Activated CD8-positive, alpha-beta memory T cell treated with anti-CD3 and anti-CD28 coated beads for 1 hour (primary cell): Measurements from ENCODE around the gene CFAP46.
"Not testable (repeated sequence)": the region's sequence is repeated elsewhere in the genome, so short reads cannot be mapped to it uniquely, and the experiment has no call there.

Experiments used
- DNase-seq, 2 donors: peaks; one replicate each; pipeline ENCODE4 v3.0.0-alpha.2; 2020; ENCODE audit warnings: low read depth in 1 of 2; ENCODE audit errors: extremely low read depth in 1 of 2

Gene CFAP46

GRCh38 chr10:132901351-132901750 is 41.0 kb downstream of the CFAP46 start:
- no peak for DNase-seq

- no peak for DNase-seq
These were observed 42.1 kb downstream of the CFAP46 start for GRCh38 chr10:132900211-132900756.

- DNase-seq: no peak
These were observed 42.7 kb downstream of the CFAP46 start for GRCh38 chr10:132899751-132900065.

- no peak for DNase-seq
These were observed 43.2 kb downstream of the CFAP46 start for GRCh38 chr10:132899054-132899750.

- DNase-seq: no peak
These were observed 43.8 kb downstream of the CFAP46 start for GRCh38 chr10:132898391-132899053.

GRCh38 chr10:132897516-132898381 is 44.6 kb downstream of the CFAP46 start:
- DNase-seq: no peak

GRCh38 chr10:132893786-132894185 is 48.6 kb downstream of the CFAP46 start:
- not testable (repeated sequence) for DNase-seq

- DNase-seq: no peak
These were observed 49.3 kb downstream of the CFAP46 start for GRCh38 chr10:132893090-132893489.

GRCh38 chr10:132892004-132892403 is 50.4 kb downstream of the CFAP46 start:
- no peak for DNase-seq

GRCh38 chr10:132891368-132891767 is 51.0 kb downstream of the CFAP46 start:
- no peak for DNase-seq

GRCh38 chr10:132890301-132890700 is 52.1 kb downstream of the CFAP46 start:
- no peak for DNase-seq

GRCh38 chr10:132889556-132889955 is 52.8 kb downstream of the CFAP46 start:
- DNase-seq: no peak

GRCh38 chr10:132888898-132889490 is 53.4 kb downstream of the CFAP46 start:
- DNase-seq: no peak

GRCh38 chr10:132888446-132888845 is 53.9 kb downstream of the CFAP46 start:
- not testable (repeated sequence) for DNase-seq

GRCh38 chr10:132886211-132887099 is 55.9 kb downstream of the CFAP46 start:
- no peak for DNase-seq

GRCh38 chr10:132885451-132886210 is 56.7 kb downstream of the CFAP46 start:
- no peak for DNase-seq

- no peak for DNase-seq
These were observed 57.6 kb downstream of the CFAP46 start for GRCh38 chr10:132884691-132885271.

- no peak for DNase-seq
These were observed 58.3 kb downstream of the CFAP46 start for GRCh38 chr10:132884041-132884440.

GRCh38 chr10:132883391-132883881 is 58.9 kb downstream of the CFAP46 start:
- no peak for DNase-seq
